Left colon (tissue), 2 donors: ENCODE results near the gene CPOX. TPM values are rescaled to one million over a fixed set of nuclear protein-coding genes. Genes with fewer than 3 reads are reported as not detected.

Source experiments
- ATAC-seq: fragments of 200-7000 bp; cut with Tn5 transposase; one replicate; pipeline ENCODE4 v1.9.1; 2020; ENCODE audit warnings: mild to moderate bottlenecking, moderate library complexity
- DNase-seq, 2 donors: peaks; one replicate each; pipeline ENCODE4 v3.0.0-alpha.2; 2020
- intact Hi-C, 2 donors: fragments of 100-400 bp; cut with DNase I in 1 of 2; cut with micrococcal nuclease in 1 of 2; formaldehyde crosslinking; loops; one replicate each; pipeline versions ENCODE4 v1.11.2 to v1.14.0; 2022; cut with DNase I, micrococcal nuclease
- total RNA-seq, 2 donors: library from RNA; stranded (reverse); fragmentation: NEBNext Ultra II Directional; extraction: Animal tissue kit (Norgen Biotek cat#: 25700); gene quantifications; one replicate each; pipeline ENCODE4 v1.2.1, GENCODE V29; 2021
- donor health status: DM: no; HTN: no; CAD: no.
- donor health status: DM: yes; HTN: yes; CAD: no.

The CPOX gene
- total RNA-seq, 2 donors from 2014 or later = 15.6 to 16.3 TPM

- intact Hi-C loops = loop anchor here (5.0 to 10.0 kb wide), 4 partner anchors 75 to 395 kb away; partner anchors contain the start of gene CLDND1 (in 1 of the 2)
- no peak for ATAC-seq
- no peak for DNase-seq
Observed at GRCh38 chr3:98599647-98600411, 6.4 kb upstream of the CPOX start.

DNA sequence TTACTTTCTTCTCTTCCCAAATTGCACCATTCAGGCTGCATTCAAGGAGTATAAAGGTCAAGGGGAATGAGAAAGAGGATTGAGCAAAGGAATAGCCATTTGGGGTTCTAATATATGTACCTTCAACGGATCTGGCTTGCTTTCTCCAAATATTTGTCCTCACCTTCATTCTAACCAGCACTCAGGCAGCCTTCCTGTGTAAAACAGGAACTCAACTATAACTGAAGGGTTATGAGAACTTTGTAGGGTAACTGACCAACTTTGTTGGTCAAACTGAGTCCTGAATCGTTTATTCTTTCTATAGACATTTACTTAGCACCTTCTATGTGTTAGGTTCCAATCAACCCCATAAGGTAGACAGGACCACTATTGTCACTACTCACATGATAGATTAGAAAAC is 5.1 kb upstream of the CPOX start:
- intact Hi-C loops = loop anchor here in 1 of 2 donors (10.0 kb wide), 1 partner anchor 74 kb away; the partner anchor contains the start of gene CLDND1

GRCh38 chr3:98596541-98597500 is 3.4 kb upstream of the CPOX start:
- ATAC-seq (no peak), DNase-seq (no peak)
- intact Hi-C loops = loop anchor here in 1 of 2 donors (10.0 kb wide), 1 partner anchor 72 kb away; the partner anchor contains the start of gene CLDND1

More for the DNA sequence above, 5.1 kb upstream of the CPOX start:
- DNase-seq (no peak), ATAC-seq (no peak)

GRCh38 chr3:98596087-98596486 is 2.7 kb upstream of the CPOX start:
- intact Hi-C loops = loop anchor here in 1 of 2 donors (10.0 kb wide), 1 partner anchor 71 kb away; the partner anchor contains the start of gene CLDND1
- ATAC-seq (no peak), DNase-seq (no peak)

DNA sequence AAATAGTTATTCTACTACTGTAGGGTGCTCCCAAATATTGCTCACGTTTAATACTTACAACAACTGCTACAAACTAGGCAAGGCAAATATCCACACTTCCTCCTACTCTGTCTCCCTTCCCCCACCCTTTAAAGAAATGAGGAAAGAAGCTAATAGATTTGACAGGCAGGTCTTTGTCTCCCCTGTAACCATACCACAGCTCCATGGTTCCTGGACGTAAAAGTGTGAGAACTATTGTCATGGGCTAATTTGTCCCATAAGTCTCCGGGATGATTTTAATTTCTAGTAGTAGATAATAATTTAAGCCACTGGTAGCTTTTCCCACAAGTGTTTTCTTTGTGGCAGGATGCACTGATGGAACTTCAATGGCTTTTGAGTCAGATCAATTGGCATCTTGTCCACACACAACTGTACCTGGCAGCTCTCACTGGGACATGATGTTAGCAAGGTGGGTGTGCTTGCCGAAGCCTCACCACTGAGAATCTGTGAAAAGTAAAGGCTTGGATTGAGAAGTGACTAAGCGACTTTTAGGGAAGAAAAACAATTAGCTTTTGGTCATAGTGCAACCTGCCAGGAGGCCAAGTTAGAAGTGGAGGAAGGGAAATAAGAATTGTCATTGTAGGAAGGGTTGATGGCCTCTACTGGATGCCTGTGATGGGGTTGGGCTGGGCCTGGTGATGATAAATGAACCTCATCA is 1.4 kb upstream of the CPOX start:
- intact Hi-C loops = loop anchor here in 1 of 2 donors (10.0 kb wide), 1 partner anchor 70 kb away; the partner anchor contains the start of gene CLDND1
- ATAC-seq (no peak), DNase-seq (no peak)

- DNase-seq (no peak), ATAC-seq (no peak)
- intact Hi-C loops = loop anchor here in 1 of 2 donors (10.0 kb wide), 1 partner anchor 68 kb away; the partner anchor contains the start of gene CLDND1
Observed at GRCh38 chr3:98592345-98592935, 971 bp downstream of the CPOX start.

GRCh38 chr3:98589331-98590036 is 3.9 kb downstream of the CPOX start:
- ATAC-seq = no peak
- no peak for DNase-seq

GRCh38 chr3:98588065-98588464 is 5.3 kb downstream of the CPOX start:
- DNase-seq = no peak
- no peak for ATAC-seq
- intact Hi-C loops = no loop called here

More at GRCh38 chr3:98589331-98590036, 3.9 kb downstream of the CPOX start:
- intact Hi-C loops = loop anchor here in 1 of 2 donors (10.0 kb wide), 1 partner anchor 65 kb away; the partner anchor contains the start of gene CLDND1

DNA sequence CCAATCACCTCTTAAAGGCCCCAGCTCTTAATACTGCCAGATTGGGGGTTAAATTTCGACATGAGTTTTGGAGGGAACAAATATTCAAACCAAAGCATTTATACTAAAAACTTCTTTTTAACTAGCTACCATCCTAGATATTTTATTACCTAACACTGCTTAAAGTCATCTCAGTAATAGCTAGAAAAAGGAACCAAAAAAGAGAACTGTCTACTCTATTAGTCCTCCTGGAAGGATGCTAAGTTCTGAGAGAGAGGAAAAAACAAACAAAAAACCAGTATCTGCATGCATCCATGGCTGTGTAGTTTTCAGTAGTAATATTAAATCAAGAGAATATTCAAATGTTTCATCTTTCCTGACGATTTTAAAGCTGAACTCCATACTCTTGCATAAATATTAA is 5.8 kb downstream of the CPOX start:
- intact Hi-C loops = no loop called here
- ATAC-seq = no peak
- no peak for DNase-seq

DNA sequence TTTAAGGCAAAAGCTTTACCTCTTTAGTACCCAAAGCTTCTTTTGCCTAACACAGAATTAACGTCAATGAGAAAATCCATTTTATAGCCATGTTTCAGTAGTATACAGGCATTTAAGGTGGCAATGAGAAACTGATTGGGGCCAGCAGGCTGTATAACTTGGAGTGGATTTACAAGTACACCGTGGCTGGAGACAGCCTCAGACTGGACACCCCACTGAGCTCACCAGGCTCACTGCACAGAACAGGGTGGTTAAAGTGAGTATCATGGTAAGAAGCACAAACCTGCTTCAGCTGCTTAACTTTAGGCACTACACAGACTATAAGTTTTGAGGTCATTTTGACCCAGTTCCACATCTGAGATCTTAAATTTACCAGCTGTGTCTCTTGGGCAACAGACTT is 8.9 kb downstream of the CPOX start:
- DNase-seq (no peak), ATAC-seq (no peak)
- intact Hi-C loops = no loop called here

DNA sequence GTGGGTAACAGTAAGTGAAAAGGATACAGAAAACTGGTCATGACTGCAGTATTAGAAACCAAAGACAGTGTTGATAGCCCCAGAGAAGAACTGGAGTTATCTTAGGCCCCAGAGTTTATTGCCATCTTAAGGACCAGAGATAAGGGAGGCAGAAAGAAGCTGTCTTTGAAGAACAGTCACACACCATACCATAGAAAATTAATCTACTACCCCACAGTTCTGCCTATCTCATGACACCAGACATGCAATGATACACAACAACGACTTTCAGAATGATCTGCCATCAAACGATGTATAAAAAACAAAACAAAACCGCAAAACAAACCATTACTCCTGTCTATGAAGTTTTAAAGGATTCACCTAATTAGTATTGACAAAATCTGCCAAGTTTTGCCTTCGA is 9.6 kb downstream of the CPOX start:
- ATAC-seq = no peak
- DNase-seq = no peak
- intact Hi-C loops = no loop called here

GRCh38 chr3:98582042-98582441 is 11.4 kb downstream of the CPOX start:
- intact Hi-C loops = no loop called here
- no peak for ATAC-seq
- DNase-seq = no peak

DNA sequence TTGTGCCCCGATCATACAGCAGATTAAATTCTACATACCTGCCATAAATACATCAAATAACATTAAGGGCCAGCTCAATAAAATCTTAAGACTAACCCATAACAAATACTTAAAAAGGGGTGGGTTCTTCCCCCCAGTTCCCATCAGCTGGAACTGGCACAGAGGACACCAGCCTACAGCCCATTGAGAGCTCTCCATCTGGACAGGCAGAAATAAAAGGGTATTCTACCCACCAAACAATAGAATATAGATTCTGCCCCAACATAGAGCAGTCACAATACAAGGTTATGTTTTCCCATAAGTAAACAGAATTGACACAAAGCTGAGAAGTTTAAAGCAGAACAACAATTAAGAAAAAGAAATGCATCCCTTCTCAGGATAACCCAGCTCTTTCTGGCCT is 11.9 kb downstream of the CPOX start:
- DNase-seq (no peak), ATAC-seq (no peak)
- intact Hi-C loops = no loop called here

DNA sequence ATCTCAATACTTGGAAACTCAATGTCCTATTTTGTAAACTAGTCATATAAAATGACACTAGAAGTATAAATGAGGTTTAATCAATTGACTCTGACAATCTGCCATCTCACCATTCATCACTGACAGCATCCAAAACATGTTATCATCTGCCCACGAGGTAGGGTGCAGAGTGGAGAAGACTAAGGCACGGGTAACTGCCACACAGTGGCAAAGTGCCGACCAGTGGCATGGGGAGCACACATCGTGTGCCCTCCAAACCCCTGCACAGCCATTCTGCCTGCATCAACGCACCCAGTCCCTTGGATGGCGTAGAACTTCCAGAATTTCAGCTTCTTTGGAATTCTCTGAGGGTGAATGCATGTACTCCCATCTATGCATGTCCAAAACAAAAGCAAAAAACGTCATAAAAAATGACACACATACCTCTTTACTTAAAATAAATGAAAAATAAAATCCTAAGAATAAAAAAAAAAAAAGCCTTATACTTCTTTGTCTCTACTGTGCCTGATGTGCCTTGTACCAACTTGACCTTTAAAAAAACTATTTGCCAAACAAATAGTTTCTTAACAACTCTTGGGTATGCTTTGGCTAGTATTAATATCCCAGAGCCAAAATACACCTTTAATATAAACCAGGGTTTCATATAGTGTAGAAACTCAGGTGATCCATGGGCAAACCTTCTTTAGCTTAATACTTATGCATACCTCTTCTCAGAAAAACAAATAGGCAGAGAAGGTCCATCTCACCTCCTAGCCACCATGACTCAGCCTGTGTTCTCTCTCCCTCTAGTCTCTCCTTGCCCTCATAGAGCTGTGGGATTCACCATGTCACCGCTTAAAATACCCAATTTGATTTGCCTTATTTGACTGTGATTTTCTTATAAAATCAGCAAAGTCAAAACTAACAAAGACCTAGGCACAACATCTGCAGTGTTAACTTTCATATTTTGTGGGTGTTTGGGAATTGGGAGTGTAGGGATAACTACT is 12.7 kb downstream of the CPOX start:
- no peak for DNase-seq
- intact Hi-C loops = no loop called here
- no peak for ATAC-seq

DNA sequence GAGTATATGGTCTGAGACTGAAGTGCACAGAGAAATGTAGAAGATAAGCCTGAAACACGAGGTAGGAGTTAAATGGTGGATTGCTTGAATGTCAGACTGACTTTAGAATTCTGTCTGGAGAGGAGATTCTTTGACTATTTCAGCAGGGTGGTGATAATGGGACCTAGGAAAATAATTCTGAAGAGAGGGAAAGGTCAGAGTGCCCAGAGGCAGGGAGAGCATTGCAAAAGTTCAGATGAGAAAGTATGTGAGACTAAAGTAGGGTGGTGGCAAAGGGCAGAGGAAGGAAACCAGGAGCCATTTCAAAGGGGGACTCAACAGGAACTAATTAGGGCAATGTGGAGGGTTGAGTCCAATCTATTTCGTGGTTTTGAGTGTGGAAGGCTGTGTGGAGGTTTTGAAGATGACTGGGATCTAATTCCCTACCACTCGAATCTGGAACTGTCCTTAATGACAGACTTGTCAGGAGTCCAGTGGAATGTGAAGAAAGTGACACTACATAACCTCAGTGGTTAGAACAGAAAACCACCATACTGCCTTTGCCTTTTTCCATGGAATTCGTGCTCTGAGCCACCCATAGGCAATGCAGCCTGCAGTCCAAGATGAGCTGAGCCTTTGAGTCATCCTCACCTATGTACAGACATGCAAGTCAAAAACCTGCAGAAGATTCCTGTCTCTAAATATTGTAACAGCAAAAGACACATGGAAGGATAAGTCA is 16.1 kb downstream of the CPOX start:
- DNase-seq (no peak), ATAC-seq (no peak)
- intact Hi-C loops = no loop called here

DNA sequence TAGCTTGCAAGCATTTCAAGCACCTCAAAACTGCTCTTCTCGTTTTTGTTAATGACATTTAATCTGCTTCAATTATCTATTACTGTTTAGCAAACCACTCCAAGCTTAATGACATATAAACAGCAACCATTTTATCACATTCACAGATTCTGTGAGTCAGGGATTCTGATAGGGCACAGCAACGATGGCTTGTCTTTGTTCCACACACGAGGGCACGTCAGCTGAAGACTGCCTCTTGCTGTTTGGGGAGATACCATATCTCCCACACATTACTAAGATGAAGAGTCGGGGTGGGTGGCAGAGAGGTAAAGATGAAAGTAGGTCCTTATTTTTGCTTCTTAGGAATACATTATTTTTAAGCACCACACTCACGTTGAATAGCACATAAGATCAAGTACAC is 19.3 kb downstream of the CPOX start:
- DNase-seq (no peak), ATAC-seq (no peak)
- intact Hi-C loops = no loop called here
